Lower leg skin (tissue), 3 donors: Measurements from ENCODE around the gene NPY4R2.
"Not testable (repeated sequence)": the region's sequence is repeated elsewhere in the genome, so short reads cannot be mapped to it uniquely, and the experiment has no call there.

Experiments used
- CTCF ChIP-seq, 3 donors: fragments of 450-650 bp; IDR thresholded peaks; one replicate each; pipeline ENCODE4 v1.5.1; 2016; ENCODE audit warnings: antibody characterized with exemption in 3 of 3, mild to moderate bottlenecking in 3 of 3, moderate library complexity in 2 of 3
- POLR2A ChIP-seq, 2 donors: fragments of 450-650 bp; IDR thresholded peaks; one replicate each; pipeline ENCODE4 v1.6.1; 2016 to 2017; ENCODE audit warnings: antibody characterized with exemption in 2 of 2, mild to moderate bottlenecking in 1 of 2, moderate library complexity in 1 of 2

GRCh38 chr10:47920610-47921009 is 2.1 kb downstream of the NPY4R2 start:
- not testable (repeated sequence) for TF ChIP-seq CTCF, POLR2A (IDR thresholded peaks at IDR 0.05)
